ENCODE measurements around the gene MRPL50. TPM values are rescaled to one million over a fixed set of nuclear protein-coding genes. Genes with fewer than 3 reads are reported as not detected.

The MRPL50 gene
- total RNA-seq, 1 donor, result 17.3 TPM

DNA sequence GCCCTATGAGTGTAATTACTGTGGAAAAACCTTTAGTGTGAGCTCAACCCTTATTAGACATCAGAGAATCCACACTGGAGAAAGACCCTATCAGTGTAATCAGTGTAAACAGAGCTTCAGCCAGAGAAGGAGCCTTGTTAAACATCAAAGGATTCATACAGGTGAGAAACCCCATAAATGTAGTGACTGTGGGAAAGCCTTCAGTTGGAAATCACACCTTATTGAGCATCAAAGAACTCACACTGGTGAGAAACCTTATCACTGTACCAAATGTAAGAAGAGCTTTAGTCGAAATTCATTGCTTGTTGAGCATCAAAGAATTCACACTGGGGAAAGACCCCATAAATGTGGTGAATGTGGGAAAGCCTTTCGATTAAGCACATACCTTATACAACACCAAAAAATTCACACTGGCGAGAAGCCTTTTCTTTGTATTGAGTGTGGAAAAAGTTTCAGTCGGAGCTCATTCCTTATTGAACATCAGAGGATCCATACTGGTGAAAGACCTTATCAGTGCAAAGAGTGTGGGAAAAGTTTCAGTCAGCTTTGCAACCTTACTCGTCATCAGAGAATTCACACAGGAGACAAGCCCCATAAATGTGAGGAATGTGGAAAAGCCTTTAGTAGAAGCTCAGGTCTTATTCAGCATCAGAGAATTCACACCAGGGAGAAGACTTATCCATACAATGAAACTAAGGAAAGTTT is 10.1 kb upstream of the MRPL50 start:
- TF ChIP-seq, protein P1, sequence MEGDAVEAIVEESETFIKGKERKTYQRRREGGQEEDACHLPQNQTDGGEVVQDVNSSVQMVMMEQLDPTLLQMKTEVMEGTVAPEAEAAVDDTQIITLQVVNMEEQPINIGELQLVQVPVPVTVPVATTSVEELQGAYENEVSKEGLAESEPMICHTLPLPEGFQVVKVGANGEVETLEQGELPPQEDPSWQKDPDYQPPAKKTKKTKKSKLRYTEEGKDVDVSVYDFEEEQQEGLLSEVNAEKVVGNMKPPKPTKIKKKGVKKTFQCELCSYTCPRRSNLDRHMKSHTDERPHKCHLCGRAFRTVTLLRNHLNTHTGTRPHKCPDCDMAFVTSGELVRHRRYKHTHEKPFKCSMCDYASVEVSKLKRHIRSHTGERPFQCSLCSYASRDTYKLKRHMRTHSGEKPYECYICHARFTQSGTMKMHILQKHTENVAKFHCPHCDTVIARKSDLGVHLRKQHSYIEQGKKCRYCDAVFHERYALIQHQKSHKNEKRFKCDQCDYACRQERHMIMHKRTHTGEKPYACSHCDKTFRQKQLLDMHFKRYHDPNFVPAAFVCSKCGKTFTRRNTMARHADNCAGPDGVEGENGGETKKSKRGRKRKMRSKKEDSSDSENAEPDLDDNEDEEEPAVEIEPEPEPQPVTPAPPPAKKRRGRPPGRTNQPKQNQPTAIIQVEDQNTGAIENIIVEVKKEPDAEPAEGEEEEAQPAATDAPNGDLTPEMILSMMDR (IDR thresholded peaks at IDR 0.05; ENCODE audit: insufficient read depth, low read depth, low read length), result no peak
- no peak for DNase-seq (ENCODE audit: low read depth)
- no peak overlapping the region for H3K4me3 ChIP-seq (ENCODE audit: low read depth, low read length)

DNA sequence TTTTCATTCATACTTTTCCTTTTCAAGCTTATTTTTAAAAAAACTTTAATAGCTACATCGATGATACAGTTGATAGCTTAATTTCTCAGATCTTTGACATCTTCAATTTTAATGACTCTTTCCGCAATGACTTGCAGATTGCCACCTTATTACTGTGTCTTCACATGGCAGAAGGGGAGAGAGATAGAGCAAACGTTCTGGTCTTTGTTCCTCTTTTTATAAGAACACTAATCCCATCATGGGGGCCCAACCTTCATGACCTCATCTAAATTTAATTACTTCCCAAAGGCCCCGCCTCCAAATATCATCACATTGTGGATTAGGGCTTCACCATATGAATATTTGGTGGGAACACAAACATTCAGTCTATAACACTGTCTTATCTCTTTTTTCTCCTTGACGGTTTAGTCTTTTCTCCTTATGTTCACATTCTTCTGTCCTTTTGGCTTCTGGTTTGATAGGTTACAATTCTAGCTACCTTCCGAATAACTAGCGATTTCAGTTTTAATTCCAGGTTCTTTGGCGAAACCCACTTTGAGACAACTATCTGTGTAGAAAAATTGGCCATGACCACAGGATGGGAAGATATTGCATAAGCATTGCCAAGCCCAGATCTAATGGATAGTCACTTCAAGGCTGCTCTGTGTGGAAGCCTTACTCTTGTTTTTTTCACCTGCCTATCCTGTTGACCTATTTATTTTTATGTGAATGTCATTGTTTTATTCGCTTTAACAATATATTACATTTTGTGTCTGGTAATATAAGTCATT is 5.3 kb upstream of the MRPL50 start:
- TF ChIP-seq, protein P1 (IDR thresholded peaks at IDR 0.05; ENCODE audit: insufficient read depth, low read depth, low read length), result no peak
- no peak for DNase-seq (ENCODE audit: low read depth)
- no peak overlapping the region for H3K4me3 ChIP-seq (ENCODE audit: low read depth, low read length)

- peak; percentile 15 for DNase-seq (ENCODE audit: low read depth)
- TF ChIP-seq, protein P1 (IDR thresholded peaks at IDR 0.05; ENCODE audit: insufficient read depth, low read depth, low read length), result no peak
- H3K4me3 ChIP-seq (ENCODE audit: low read depth, low read length), result peak overlapping the region; percentile 90
Observed at GRCh38 chr9:101400120-101400519, 1.7 kb upstream of the MRPL50 start.

GRCh38 chr9:101399643-101399970 is 1.2 kb upstream of the MRPL50 start:
- TF ChIP-seq, protein P1 (IDR thresholded peaks at IDR 0.05; ENCODE audit: insufficient read depth, low read depth, low read length), result no peak
- H3K4me3 ChIP-seq (ENCODE audit: low read depth, low read length), result peak overlapping the region; percentile 90
- no peak for DNase-seq (ENCODE audit: low read depth)

DNA sequence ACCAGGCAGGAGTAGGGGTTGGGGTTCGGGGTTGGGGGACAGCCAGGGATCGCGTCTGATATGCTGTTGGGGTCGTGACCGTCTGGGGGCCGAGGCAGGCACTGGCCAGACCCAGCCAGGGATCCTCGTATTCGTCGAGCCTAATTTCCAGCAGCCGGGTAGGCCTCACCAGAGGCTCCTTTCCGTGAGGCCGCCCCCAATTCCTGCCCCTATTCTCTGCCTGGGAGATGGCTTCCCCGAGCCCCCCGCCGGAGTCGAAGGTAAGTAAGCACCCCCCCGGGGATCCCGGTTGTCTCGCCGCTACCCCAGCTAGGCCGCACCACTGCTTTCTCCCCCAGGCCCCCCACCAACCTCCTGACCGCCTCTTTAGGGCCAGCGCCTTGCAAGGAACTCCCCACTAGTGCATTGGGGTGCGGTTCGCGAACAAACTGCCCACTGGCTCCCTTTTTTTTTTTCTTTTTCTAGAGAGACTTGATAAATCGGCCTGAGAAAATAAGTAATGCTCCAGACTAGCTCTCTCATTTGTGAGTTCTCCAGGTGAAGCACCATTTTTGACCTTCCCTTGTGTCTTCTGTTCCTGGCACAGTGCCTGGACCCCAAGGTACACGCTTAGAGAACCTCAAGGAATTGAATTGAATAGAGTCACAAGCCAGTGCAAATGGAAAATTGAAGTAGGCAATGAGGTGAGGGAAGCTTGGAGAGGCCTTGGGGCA is 668 bp upstream of the MRPL50 start:
- peak overlapping the region; percentile 90 for H3K4me3 ChIP-seq (ENCODE audit: low read depth, low read length)
- TF ChIP-seq, protein P1 (IDR thresholded peaks at IDR 0.05; ENCODE audit: insufficient read depth, low read depth, low read length), result no peak
- DNase-seq (ENCODE audit: low read depth), result peak; percentile 40

DNA sequence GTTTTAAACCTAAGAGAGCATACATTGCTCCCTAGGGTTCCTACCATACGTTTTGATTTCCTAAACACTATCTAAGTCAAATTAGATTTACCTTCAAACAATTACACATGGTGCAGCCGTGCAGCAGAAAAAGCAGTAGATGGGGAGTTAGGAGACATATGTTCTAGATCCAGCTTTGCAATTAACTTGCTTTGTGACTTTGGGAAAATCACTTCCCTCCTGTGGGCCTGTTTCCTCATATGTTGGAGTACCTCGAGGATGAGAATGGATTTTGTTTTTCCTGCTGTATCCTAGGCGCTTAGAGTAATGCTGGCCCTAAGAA is 711 bp downstream of the MRPL50 start:
- no peak for DNase-seq (ENCODE audit: low read depth)
- TF ChIP-seq, protein P1 (IDR thresholded peaks at IDR 0.05; ENCODE audit: insufficient read depth, low read depth, low read length), result no peak
- H3K4me3 ChIP-seq (ENCODE audit: low read depth, low read length), result peak overlapping the region; percentile 90

All from fibroblast of villous mesenchyme (primary cell).